HUDEP-2 (cell line): ENCODE data around the gene ASAP2.

Experiments
- DNase-seq, 76 experiments: peaks; one replicate each; lab custom pipeline; 2025; ENCODE audit not compliant: unreplicated experiment in 76 of 76; lab: John Stamatoyannopoulos, UW

The ASAP2 gene

GRCh38 chr2:9313443-9313842, 106.8 kb downstream of the ASAP2 start:
- no peak for DNase-seq

- DNase-seq = no peak
Observed at GRCh38 chr2:9315280-9315847, 108.8 kb downstream of the ASAP2 start.

GRCh38 chr2:9317559-9317958, 110.9 kb downstream of the ASAP2 start:
- no peak for DNase-seq

DNA sequence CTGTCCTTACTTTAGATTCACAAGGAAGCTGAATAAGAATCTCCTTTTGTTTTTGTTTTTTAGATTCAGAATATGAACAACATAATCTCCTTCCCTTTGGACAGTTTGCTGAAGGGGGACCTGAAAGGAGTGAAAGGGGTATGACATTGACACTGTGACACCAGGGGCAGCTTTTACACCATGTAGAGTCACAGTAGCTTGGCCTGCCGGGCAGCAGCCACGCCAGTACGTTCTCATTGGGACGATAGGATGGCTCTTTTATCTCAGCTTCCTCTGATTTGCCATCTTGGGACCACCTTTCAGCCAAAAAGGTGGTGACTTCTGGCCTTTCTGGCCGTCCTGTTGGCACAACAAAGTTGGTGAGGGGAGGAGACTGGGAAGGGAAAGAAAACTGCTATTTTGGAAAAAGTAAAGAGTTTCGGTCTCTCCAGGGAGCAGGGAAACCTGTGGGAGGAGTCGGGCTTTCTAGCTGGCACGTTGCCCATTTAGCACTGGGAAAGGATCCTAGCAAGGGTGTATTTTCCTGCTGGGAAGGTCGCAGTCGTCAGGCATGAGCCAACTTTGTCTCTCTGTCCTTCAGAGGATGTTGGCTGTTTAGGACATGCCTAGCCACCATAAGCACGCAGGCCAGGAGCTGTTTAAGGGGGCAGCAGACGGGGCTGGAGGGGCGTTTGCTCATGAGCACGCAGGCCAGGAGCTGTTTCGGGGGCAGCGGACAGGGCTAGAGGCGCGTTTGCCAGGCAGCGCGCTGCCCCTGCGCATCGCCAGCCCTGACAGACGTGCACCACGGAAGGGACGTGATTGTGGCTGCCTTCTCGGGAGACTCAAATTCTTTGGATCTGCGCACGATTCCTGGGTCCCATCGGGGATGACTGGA, 112.1 kb downstream of the ASAP2 start:
- DNase-seq = no peak

GRCh38 chr2:9319338-9319715, 112.7 kb downstream of the ASAP2 start:
- DNase-seq = no peak

DNA sequence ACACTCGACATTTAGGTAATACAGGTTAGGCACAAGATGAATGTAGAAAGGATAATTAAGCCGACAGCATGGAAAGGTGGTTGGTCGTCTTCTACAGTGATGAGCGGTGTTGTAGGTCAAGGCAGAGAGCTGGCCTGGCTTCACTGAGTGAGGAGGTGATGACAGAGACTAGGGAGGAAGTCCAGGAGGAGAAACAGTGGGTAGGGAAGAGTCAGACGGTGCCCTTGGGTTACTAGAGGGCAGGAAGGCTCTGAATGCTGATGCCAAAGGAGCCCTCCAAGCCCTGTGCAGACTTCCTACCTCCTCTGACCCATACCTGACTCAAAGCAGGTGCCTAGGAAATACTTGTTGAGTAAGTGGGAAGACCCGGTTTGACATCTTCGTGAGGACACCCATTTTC, 116.0 kb downstream of the ASAP2 start:
- no peak for DNase-seq

GRCh38 chr2:9325428-9325827, 118.8 kb downstream of the ASAP2 start:
- no peak for DNase-seq

GRCh38 chr2:9326975-9327374, 120.4 kb downstream of the ASAP2 start:
- no peak for DNase-seq

GRCh38 chr2:9327873-9328352, 121.3 kb downstream of the ASAP2 start:
- DNase-seq = no peak

DNA sequence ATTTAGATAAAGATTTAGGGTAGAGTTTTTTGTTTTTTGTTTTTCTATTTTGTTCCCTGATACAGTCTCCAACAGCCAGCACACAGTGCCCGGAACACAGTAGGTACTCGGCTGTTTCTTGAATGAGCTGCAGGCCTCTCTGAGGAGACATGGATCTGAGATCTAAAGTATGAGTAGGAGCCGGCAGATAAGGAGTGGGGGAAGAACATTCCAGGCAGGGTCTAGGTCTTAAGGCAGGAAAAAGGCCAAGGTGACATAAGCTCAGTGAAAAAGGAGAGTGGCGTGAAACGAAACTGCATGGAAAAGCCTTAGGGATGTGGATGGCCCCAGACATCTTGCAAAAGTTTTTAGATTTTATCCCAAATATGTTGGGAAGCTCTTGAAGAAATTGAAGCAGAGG, 122.3 kb downstream of the ASAP2 start:
- no peak for DNase-seq

DNA sequence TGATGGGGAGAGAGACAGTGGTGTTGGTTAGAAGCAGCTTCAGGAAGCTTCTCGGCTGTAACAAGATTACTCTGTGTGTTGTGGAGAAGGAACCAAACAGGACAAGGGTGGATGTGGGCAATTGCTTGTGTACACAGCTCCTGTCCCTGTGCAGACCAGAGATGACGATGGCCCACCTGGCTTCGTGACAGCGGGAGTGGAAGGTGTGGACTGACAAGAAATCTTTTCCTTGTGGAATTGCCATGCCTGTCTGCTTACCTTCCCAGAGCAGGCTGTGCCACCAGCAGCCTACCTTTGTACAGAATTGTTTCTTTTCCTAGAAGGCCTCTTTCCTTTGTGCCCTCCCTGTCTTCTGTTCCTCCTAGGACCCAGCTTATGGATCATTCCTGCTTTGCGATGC, 122.9 kb downstream of the ASAP2 start:
- DNase-seq = no peak

- DNase-seq = no peak
Observed at GRCh38 chr2:9330612-9331270, 124.1 kb downstream of the ASAP2 start.

- no peak for DNase-seq
Observed at GRCh38 chr2:9331704-9332103, 125.1 kb downstream of the ASAP2 start.

- no peak for DNase-seq
Observed at GRCh38 chr2:9332136-9332852, 125.7 kb downstream of the ASAP2 start.

GRCh38 chr2:9332853-9333245, 126.2 kb downstream of the ASAP2 start:
- no peak for DNase-seq

DNA sequence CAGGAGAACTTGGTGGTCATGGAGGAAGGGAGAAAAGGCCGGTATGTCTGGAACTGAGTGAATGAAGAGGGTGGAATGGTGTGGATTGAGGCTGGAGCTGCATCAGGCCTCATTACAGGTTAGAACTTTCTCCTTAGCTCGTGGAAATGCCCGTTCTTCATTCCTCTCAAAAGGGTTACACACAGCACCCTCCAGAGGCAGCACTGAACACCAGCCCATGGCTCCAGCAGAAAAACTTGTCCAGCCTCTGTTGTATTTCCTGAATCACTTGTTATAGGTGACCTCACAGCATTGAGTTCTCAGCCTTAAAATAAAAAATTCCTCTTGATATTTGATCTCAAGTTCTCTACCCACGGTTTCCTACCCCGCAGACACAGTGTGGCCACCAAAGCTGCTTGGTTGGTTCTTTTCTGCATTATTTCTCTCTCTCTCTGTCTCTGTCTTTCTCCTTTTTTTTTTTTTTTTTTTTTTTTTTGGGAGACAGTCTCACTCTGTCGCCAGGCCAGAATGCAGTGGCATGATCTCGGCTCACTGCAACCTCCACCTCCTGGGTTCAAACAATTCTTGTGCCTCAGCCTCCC, 127.1 kb downstream of the ASAP2 start:
- peak in 19 of 76 experiments; percentile 4 to 52 (median 14) for DNase-seq

- no peak for DNase-seq
Observed at GRCh38 chr2:9334761-9335160, 128.1 kb downstream of the ASAP2 start.

DNA sequence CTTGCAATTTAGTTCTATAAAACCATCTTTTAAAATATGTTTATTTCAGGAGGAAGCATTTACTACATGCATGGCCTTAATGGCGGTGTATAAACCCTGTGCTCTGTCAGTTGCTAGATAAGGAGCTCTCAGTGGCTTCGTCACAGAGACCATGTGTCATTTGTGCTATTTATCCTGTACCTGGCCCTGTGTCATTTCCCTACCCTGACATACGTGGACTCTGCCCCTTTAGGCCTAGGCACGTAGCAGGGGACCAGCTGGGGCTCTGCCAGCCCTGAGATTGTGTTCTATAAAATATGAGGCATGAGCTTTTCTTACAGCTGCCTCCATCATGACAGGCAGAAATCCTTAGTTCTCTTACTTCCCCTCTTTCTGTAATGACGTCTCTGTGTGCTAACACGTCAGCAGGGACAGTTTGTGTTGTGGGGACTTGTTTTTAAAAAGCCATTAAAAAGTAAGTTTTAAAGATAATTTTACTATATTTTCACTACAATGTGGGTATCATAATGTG, 128.8 kb downstream of the ASAP2 start:
- no peak for DNase-seq

DNA sequence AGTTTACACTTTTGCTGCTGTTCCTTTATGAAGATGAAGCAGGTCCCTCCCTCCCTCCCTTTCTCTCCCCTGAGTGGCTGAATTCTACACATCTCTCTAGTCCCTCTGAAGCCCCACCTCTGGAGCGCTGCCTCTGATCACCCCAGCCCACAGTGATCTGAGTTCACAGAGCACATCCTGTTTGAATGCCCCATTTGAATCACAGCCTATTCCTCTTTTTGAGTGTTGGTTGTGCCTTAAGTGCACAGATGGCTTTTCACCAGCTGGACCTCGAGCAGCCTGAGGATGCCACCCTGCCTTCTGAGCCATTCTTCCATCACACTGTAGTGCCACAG, 129.6 kb downstream of the ASAP2 start:
- no peak for DNase-seq

- peak in 59 of 76 experiments; percentile 3 to 71 (median 32) for DNase-seq
Observed at GRCh38 chr2:9336576-9337314, 130.1 kb downstream of the ASAP2 start.
